HEK293 (cell line): ENCODE measurements around the gene FLG2.

Experiments used
- CTCF ChIP-seq: fragments of 450-650 bp; formaldehyde crosslinking; IDR thresholded peaks from 2 replicates; pipeline ENCODE4 v1.5.1; 2016; ENCODE audit warnings: missing biosample characterization, missing genetic modification characterization
- GLI2 ChIP-seq: fragments of 450-650 bp; formaldehyde crosslinking; IDR thresholded peaks from 2 replicates; pipeline ENCODE4; 2017; ENCODE audit warnings: missing biosample characterization, missing genetic modification characterization, low read depth, borderline replicate concordance
- GLI4 ChIP-seq: fragments of 450-650 bp; formaldehyde crosslinking; IDR thresholded peaks from 2 replicates; pipeline ENCODE4 v1.5.1; 2016; ENCODE audit warnings: missing biosample characterization, missing genetic modification characterization
- REST ChIP-seq: fragments of 450-650 bp; formaldehyde crosslinking; IDR thresholded peaks from 2 replicates; pipeline ENCODE4 v1.5.1; 2016; ENCODE audit warnings: missing biosample characterization, missing genetic modification characterization
- ZFP3 ChIP-seq: fragments of 450-650 bp; formaldehyde crosslinking; IDR thresholded peaks from 2 replicates; pipeline ENCODE4 v1.5.1; 2016; ENCODE audit warnings: low read depth, missing biosample characterization, missing genetic modification characterization
- ZNF16 ChIP-seq: fragments of 450-650 bp; formaldehyde crosslinking; IDR thresholded peaks from 2 replicates; pipeline ENCODE4 v1.5.1; 2016; ENCODE audit warnings: low read depth, missing biosample characterization, missing genetic modification characterization
- ZNF324 ChIP-seq: fragments of 450-650 bp; formaldehyde crosslinking; IDR thresholded peaks from 2 replicates; pipeline ENCODE4 v1.5.1; 2016; ENCODE audit warnings: missing biosample characterization, missing genetic modification characterization
- ZNF776 ChIP-seq: fragments of 450-650 bp; formaldehyde crosslinking; IDR thresholded peaks from 2 replicates; pipeline ENCODE4 v1.5.0; 2017; ENCODE audit warnings: missing biosample characterization, missing genetic modification characterization, borderline replicate concordance
- TF ChIP-seq, protein P1 (sequence below): fragments of 450-650 bp; formaldehyde crosslinking; IDR thresholded peaks from 2 replicates; pipeline ENCODE4 v1.5.1; 2017; ENCODE audit warnings: missing biosample characterization, missing genetic modification characterization
- TF ChIP-seq, protein P2 (sequence below): fragments of 450-650 bp; formaldehyde crosslinking; IDR thresholded peaks from 2 replicates; pipeline ENCODE4 v1.5.1; 2016; ENCODE audit warnings: missing biosample characterization, missing genetic modification characterization, low read depth
- TF ChIP-seq, protein P3 (sequence below): fragments of 450-650 bp; formaldehyde crosslinking; IDR thresholded peaks from 2 replicates; pipeline ENCODE4 v1.5.1; 2016; ENCODE audit warnings: missing biosample characterization, missing genetic modification characterization
- TF ChIP-seq, protein P4 (sequence below): fragments of 450-650 bp; formaldehyde crosslinking; IDR thresholded peaks from 2 replicates; pipeline ENCODE4 v1.5.1; 2016; ENCODE audit warnings: missing biosample characterization, missing genetic modification characterization

DNA sequence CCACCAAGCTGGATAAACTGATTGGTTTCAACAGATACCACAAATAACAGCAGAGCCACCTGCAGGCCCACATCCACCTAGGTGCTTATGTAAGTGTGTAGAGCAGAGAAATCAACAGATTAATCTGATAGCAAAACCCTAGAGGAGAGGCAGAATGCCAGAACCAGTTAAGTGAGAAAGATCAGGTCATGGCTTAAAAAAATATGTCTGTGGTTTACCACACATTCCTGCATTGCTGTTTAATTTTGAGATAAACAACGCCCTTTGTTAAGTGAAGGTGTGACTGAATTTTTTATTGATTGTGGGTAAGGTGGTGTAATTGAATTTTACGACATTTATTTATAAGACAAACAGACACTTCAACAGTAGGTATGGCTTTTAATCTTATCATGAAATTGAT, 33.1 kb upstream of the FLG2 start:
- TF ChIP-seq, protein P1, sequence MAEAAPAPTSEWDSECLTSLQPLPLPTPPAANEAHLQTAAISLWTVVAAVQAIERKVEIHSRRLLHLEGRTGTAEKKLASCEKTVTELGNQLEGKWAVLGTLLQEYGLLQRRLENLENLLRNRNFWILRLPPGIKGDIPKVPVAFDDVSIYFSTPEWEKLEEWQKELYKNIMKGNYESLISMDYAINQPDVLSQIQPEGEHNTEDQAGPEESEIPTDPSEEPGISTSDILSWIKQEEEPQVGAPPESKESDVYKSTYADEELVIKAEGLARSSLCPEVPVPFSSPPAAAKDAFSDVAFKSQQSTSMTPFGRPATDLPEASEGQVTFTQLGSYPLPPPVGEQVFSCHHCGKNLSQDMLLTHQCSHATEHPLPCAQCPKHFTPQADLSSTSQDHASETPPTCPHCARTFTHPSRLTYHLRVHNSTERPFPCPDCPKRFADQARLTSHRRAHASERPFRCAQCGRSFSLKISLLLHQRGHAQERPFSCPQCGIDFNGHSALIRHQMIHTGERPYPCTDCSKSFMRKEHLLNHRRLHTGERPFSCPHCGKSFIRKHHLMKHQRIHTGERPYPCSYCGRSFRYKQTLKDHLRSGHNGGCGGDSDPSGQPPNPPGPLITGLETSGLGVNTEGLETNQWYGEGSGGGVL (tag by site-specific recombination), result 0 out of 2 replicates have a peak, but pooled peaks have one; percentile 34
- TF ChIP-seq CTCF (tag by site-specific recombination) (no peak), ZNF776 (tag by site-specific recombination) (no peak), REST (no peak), ZNF16 (no peak), GLI2 (tag by site-specific recombination) (peak; percentile 20; the same call in 1 of the 2 replicates), ZNF324 (tag by site-specific recombination) (no peak), ZFP3 (no peak), GLI4 (no peak)
- TF ChIP-seq, protein P2, sequence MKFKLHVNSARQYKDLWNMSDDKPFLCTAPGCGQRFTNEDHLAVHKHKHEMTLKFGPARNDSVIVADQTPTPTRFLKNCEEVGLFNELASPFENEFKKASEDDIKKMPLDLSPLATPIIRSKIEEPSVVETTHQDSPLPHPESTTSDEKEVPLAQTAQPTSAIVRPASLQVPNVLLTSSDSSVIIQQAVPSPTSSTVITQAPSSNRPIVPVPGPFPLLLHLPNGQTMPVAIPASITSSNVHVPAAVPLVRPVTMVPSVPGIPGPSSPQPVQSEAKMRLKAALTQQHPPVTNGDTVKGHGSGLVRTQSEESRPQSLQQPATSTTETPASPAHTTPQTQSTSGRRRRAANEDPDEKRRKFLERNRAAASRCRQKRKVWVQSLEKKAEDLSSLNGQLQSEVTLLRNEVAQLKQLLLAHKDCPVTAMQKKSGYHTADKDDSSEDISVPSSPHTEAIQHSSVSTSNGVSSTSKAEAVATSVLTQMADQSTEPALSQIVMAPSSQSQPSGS, result no peak
- TF ChIP-seq, protein P3, sequence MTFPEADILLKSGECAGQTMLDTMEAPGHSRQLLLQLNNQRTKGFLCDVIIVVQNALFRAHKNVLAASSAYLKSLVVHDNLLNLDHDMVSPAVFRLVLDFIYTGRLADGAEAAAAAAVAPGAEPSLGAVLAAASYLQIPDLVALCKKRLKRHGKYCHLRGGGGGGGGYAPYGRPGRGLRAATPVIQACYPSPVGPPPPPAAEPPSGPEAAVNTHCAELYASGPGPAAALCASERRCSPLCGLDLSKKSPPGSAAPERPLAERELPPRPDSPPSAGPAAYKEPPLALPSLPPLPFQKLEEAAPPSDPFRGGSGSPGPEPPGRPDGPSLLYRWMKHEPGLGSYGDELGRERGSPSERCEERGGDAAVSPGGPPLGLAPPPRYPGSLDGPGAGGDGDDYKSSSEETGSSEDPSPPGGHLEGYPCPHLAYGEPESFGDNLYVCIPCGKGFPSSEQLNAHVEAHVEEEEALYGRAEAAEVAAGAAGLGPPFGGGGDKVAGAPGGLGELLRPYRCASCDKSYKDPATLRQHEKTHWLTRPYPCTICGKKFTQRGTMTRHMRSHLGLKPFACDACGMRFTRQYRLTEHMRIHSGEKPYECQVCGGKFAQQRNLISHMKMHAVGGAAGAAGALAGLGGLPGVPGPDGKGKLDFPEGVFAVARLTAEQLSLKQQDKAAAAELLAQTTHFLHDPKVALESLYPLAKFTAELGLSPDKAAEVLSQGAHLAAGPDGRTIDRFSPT, result no peak
- TF ChIP-seq, protein P4, sequence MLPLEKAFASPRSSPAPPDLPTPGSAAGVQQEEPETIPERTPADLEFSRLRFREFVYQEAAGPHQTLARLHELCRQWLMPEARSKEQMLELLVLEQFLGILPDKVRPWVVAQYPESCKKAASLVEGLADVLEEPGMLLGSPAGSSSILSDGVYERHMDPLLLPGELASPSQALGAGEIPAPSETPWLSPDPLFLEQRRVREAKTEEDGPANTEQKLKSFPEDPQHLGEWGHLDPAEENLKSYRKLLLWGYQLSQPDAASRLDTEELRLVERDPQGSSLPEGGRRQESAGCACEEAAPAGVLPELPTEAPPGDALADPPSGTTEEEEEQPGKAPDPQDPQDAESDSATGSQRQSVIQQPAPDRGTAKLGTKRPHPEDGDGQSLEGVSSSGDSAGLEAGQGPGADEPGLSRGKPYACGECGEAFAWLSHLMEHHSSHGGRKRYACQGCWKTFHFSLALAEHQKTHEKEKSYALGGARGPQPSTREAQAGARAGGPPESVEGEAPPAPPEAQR (tag by site-specific recombination), result no peak
